ENCODE data around the gene SLC16A4. TPM values are rescaled to one million over a fixed set of nuclear protein-coding genes. Genes with fewer than 3 reads are reported as not detected.

Gene SLC16A4
- 30.9 to 43.6 TPM (median 40.3 TPM) in 5 replicates for total RNA-seq (2022; extraction: Qiagen RNA extraction; ENCODE audit: low read depth)

GRCh38 chr1:110390692-110391245 lies at the start of gene SLC16A4:
Gene SLC16A4 (minus strand): TSS chr1:110391026. CDS start chr1:110389323, 1,703 bp downstream.

GRCh38 chr1:110407260-110408210 lies 16.7 kb upstream of the SLC16A4 start, which contains the start of gene LAMTOR5:
Gene LAMTOR5 (minus strand): TSS chr1:110407694. CDS start chr1:110407620, 74 bp downstream.

DNA sequence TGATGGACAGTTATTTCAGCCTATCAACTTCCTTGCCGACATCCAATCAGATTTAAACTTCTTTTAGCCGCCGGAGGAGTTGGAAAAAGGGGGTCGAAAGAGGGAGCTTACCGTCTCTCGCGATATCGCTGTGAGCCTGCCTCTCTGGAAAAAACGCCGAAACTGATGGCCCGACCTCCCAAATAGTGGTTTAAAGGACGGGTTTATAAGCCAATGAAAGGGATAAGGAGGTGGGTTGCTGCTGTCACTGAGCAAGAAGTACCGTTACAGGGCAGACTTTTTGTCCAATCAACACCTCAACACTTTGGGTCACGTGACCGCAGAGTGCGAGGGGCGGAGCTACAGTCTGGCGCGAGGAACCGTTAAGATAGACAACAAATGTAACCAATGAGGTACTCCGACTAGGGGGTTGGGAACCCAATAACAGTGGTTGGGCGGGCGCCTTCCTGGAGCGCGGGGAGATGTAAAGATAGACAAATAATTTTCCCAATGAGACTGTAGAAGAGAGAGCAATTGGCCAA lies 51.9 kb downstream of the SLC16A4 start, which contains the start of gene RBM15:
Gene RBM15, plus strand, starts transcription at position 492 of the 521 bp plus-strand sequence. Its CDS starts 29 bp downstream, at position 521.

Other genes with a start within 250 kb of the SLC16A4 start
- 4.9 to 6.5 TPM (median 6.4 TPM) in 5 replicates for gene SLC6A17, start 240.5 kb downstream of the SLC16A4 start, total RNA-seq (2022; extraction: Qiagen RNA extraction; ENCODE audit: low read depth)
- gene KCNC4, start 180.7 kb downstream of the SLC16A4 start, total RNA-seq (2022; extraction: Qiagen RNA extraction; ENCODE audit: low read depth), result 2.7 to 4.2 TPM (median 3.6 TPM) in 5 replicates
- 9.0 to 11.4 TPM (median 10.4 TPM) in 5 replicates for gene RBM15, start 51.6 kb downstream of the SLC16A4 start, total RNA-seq (2022; extraction: Qiagen RNA extraction; ENCODE audit: low read depth)
- gene LAMTOR5, start 16.7 kb upstream of the SLC16A4 start, total RNA-seq (2022; extraction: Qiagen RNA extraction; ENCODE audit: low read depth), result 167 to 196 TPM (median 186 TPM) in 5 replicates
- gene PROK1, start 60.1 kb upstream of the SLC16A4 start, total RNA-seq (2022; extraction: Qiagen RNA extraction; ENCODE audit: low read depth), result not detected in 5 replicates
- gene KCNA10, start 128.1 kb upstream of the SLC16A4 start, total RNA-seq (2022; extraction: Qiagen RNA extraction; ENCODE audit: low read depth), result not detected in 5 replicates
- gene KCNA2, start 215.3 kb upstream of the SLC16A4 start, total RNA-seq (2022; extraction: Qiagen RNA extraction; ENCODE audit: low read depth), result 0.01 to 0.06 TPM (median 0.03 TPM) in 4 of 5 replicates, not detected in the other